Ishikawa (cell line): ENCODE data around the gene PGM1.

Experiments
- CEBPB ChIP-seq: IDR thresholded peaks from 2 replicates; pipeline ENCODE4 v1.6.1; 2012
- CREB1 ChIP-seq: IDR thresholded peaks from 2 replicates; pipeline ENCODE4 v1.6.1; 2012; ENCODE audit warnings: low read depth
- EGR1 ChIP-seq: IDR thresholded peaks from 2 replicates; pipeline ENCODE4 v1.6.1; 2012
- EP300 ChIP-seq: IDR thresholded peaks from 2 replicates; pipeline ENCODE4 v1.6.1; 2012; ENCODE audit warnings: borderline replicate concordance
- FOXM1 ChIP-seq: IDR thresholded peaks from 2 replicates; pipeline ENCODE4 v1.6.1; 2012; ENCODE audit warnings: low read depth, borderline replicate concordance
- NFIC ChIP-seq: IDR thresholded peaks from 2 replicates; pipeline ENCODE4 v1.6.1; 2012
- RAD21 ChIP-seq: IDR thresholded peaks from 2 replicates; pipeline ENCODE4 v1.6.1; 2012; ENCODE audit warnings: low read depth
- TAF1 ChIP-seq: IDR thresholded peaks from 2 replicates; pipeline ENCODE4 v1.6.1; 2012; ENCODE audit warnings: low read depth, mild to moderate bottlenecking
- TCF12 ChIP-seq: IDR thresholded peaks from 2 replicates; pipeline ENCODE4 v1.6.1; 2012; ENCODE audit warnings: low read depth
- TEAD4 ChIP-seq: IDR thresholded peaks from 2 replicates; pipeline ENCODE4 v1.6.1; 2012
- YY1 ChIP-seq: IDR thresholded peaks from 2 replicates; pipeline ENCODE4 v1.6.1; 2012; ENCODE audit warnings: low read depth
- ZBTB7A ChIP-seq: IDR thresholded peaks from 2 replicates; pipeline ENCODE4 v1.6.1; 2012; ENCODE audit warnings: low read depth
- TF ChIP-seq, protein P1 (sequence below): IDR thresholded peaks from 2 replicates; pipeline ENCODE4 v1.6.1; 2012; ENCODE audit warnings: low read depth, mild to moderate bottlenecking
- TF ChIP-seq, protein P2 (sequence below): IDR thresholded peaks from 2 replicates; pipeline ENCODE4 v1.6.1; 2012
- TF ChIP-seq, protein P3 (sequence below): IDR thresholded peaks from 2 replicates; pipeline ENCODE4 v1.6.1; 2012

PGM1 gene

DNA sequence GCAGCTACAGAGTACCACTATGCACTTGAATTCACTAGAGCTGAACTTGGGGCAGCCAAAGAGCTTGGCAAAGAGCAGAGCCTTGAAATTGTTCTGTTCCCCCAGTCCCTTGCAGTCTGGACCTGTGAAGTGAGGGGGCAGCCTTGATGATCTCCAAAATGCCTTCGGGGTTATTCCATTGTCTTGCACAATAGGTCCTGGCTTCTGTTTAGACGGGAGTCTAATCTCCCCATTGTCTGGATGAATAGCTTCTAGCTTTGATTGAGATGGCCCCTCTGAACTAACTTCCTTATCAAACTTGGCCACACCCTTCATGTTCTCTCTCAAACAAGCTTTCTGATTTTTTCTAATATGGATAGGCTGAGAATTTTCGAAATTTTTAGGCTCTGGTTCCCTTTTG, 72.6 kb downstream of the PGM1 start:
- no peak for TF ChIP-seq YY1
- no peak for TF ChIP-seq FOXM1
- no peak for TF ChIP-seq TCF12
- no peak for TF ChIP-seq TEAD4
- TF ChIP-seq, protein P1, sequence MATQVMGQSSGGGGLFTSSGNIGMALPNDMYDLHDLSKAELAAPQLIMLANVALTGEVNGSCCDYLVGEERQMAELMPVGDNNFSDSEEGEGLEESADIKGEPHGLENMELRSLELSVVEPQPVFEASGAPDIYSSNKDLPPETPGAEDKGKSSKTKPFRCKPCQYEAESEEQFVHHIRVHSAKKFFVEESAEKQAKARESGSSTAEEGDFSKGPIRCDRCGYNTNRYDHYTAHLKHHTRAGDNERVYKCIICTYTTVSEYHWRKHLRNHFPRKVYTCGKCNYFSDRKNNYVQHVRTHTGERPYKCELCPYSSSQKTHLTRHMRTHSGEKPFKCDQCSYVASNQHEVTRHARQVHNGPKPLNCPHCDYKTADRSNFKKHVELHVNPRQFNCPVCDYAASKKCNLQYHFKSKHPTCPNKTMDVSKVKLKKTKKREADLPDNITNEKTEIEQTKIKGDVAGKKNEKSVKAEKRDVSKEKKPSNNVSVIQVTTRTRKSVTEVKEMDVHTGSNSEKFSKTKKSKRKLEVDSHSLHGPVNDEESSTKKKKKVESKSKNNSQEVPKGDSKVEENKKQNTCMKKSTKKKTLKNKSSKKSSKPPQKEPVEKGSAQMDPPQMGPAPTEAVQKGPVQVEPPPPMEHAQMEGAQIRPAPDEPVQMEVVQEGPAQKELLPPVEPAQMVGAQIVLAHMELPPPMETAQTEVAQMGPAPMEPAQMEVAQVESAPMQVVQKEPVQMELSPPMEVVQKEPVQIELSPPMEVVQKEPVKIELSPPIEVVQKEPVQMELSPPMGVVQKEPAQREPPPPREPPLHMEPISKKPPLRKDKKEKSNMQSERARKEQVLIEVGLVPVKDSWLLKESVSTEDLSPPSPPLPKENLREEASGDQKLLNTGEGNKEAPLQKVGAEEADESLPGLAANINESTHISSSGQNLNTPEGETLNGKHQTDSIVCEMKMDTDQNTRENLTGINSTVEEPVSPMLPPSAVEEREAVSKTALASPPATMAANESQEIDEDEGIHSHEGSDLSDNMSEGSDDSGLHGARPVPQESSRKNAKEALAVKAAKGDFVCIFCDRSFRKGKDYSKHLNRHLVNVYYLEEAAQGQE: no peak
- TF ChIP-seq ZBTB7A: no peak
- no peak for TF ChIP-seq EP300
- TF ChIP-seq, protein P2, sequence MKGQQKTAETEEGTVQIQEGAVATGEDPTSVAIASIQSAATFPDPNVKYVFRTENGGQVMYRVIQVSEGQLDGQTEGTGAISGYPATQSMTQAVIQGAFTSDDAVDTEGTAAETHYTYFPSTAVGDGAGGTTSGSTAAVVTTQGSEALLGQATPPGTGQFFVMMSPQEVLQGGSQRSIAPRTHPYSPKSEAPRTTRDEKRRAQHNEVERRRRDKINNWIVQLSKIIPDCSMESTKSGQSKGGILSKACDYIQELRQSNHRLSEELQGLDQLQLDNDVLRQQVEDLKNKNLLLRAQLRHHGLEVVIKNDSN: no peak
- no peak for TF ChIP-seq CREB1
- no peak for TF ChIP-seq CEBPB

DNA sequence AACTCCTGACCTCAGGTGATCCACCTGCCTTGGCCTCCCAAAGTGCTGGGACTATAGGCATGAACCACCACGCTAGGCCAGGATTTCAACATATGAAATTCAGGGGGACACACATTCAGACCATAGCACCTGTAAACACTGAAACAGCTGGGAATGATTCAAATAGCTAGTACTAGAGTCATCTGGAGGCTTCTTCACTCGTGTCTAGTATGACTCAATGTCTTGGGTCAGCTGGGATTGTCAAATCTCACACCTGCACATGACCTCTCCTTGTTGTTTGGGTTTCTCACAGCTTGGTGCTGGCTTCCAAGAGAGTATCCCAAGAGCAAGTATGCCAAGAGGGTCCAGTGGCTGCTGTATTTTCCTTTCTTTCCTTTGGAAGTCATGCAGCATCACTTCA, 75.1 kb downstream of the PGM1 start:
- TF ChIP-seq, protein P3, sequence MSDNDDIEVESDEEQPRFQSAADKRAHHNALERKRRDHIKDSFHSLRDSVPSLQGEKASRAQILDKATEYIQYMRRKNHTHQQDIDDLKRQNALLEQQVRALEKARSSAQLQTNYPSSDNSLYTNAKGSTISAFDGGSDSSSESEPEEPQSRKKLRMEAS: no peak
- no peak for TF ChIP-seq TAF1
- TF ChIP-seq NFIC: no peak
- TF ChIP-seq TEAD4: no peak
- TF ChIP-seq TCF12: no peak
- TF ChIP-seq CEBPB: no peak
- TF ChIP-seq FOXM1: no peak
- TF ChIP-seq EP300: no peak
- TF ChIP-seq, protein P2: no peak
- TF ChIP-seq YY1: no peak
- no peak for TF ChIP-seq ZBTB7A
- no peak for TF ChIP-seq EGR1
- TF ChIP-seq, protein P1: no peak
- no peak for TF ChIP-seq RAD21

DNA sequence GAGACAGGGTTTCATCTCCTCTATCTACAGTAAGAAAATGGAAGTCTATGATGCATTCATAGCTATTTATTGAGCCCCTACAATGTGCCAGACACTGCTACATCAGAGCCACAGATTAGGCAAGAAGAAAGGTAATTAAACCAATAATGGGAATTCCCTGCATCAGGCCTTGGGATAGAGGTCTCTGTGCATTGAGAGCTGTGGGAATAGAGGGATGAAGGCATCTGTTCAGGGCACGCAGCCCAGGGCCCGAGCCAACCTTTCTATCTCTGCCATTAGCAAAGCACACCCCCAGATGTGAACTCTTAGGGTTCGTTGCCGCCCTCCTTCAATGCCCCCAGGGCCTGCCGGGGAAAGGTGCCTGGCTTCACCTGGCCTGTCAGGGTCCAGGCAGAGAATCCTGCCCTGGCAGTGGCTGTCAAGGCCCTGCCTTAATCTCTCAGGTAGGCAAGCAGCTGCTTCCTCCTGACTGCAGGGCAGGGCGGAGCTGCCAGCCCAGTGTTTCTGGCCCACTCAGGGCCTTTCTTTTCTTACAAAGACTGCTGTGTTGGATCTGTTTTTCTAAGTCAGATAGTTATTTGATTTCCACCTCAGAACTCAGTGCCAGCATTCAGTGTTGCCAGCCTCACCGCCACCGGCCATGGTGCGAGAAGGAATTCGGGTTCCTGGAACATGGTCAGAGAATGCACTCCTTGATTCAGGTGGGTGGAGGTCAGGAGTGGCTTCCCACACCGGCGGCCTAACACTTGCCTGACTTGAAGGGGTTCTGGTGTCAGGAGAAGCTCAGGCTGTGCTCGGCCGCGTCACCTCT, 76.1 kb downstream of the PGM1 start:
- TF ChIP-seq FOXM1: no peak
- TF ChIP-seq TEAD4: no peak
- TF ChIP-seq, protein P2: no peak
- no peak for TF ChIP-seq TCF12
- no peak for TF ChIP-seq EGR1
- no peak for TF ChIP-seq RAD21
- no peak for TF ChIP-seq YY1
- TF ChIP-seq EP300: no peak
- no peak for TF ChIP-seq CEBPB
- no peak for TF ChIP-seq TAF1
- TF ChIP-seq NFIC: no peak
- no peak for TF ChIP-seq ZBTB7A
- no peak for TF ChIP-seq CREB1
- TF ChIP-seq, protein P3: no peak
- TF ChIP-seq, protein P1: no peak

DNA sequence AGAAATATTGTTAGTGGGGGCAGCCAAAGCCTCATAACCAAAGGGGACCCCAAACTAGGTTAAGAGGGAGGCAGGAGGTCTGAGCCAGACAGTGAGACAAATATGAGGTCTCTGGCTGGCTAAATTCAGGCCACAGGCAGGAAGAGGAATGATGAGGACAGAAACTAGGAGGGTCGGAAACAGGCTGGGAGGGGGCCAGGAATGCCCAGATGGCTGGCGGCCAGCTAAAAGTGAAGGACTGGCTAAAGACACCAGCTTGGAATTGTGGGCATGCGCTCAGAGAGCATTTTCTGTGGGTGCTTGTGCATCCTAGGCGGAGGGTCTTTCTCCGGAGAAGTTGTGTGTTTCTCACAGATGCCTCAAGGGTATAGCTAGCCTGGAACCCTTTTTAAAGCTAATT, 77.0 kb downstream of the PGM1 start:
- TF ChIP-seq EGR1: no peak
- TF ChIP-seq, protein P3: no peak
- TF ChIP-seq, protein P2: no peak
- no peak for TF ChIP-seq YY1
- no peak for TF ChIP-seq CEBPB
- no peak for TF ChIP-seq NFIC
- TF ChIP-seq FOXM1: no peak
- no peak for TF ChIP-seq CREB1
- no peak for TF ChIP-seq TCF12
- TF ChIP-seq TEAD4: no peak
- TF ChIP-seq RAD21: no peak
- TF ChIP-seq, protein P1: no peak
- TF ChIP-seq EP300: no peak
- TF ChIP-seq ZBTB7A: no peak
- no peak for TF ChIP-seq TAF1
